ENCODE results near the gene SEMA6D. TPM values are rescaled to one million over a fixed set of nuclear protein-coding genes. Genes with fewer than 3 reads are reported as not detected.
A peak's percentile ranks its signal among the peaks of the same experiment; 100 is the strongest.
"Not testable (repeated sequence)": the region's sequence is repeated elsewhere in the genome, so short reads cannot be mapped to it uniquely, and the experiment has no call there.

SEMA6D gene
- total RNA-seq, 1 experiment from 2014 or later = 1.3 TPM

DNA sequence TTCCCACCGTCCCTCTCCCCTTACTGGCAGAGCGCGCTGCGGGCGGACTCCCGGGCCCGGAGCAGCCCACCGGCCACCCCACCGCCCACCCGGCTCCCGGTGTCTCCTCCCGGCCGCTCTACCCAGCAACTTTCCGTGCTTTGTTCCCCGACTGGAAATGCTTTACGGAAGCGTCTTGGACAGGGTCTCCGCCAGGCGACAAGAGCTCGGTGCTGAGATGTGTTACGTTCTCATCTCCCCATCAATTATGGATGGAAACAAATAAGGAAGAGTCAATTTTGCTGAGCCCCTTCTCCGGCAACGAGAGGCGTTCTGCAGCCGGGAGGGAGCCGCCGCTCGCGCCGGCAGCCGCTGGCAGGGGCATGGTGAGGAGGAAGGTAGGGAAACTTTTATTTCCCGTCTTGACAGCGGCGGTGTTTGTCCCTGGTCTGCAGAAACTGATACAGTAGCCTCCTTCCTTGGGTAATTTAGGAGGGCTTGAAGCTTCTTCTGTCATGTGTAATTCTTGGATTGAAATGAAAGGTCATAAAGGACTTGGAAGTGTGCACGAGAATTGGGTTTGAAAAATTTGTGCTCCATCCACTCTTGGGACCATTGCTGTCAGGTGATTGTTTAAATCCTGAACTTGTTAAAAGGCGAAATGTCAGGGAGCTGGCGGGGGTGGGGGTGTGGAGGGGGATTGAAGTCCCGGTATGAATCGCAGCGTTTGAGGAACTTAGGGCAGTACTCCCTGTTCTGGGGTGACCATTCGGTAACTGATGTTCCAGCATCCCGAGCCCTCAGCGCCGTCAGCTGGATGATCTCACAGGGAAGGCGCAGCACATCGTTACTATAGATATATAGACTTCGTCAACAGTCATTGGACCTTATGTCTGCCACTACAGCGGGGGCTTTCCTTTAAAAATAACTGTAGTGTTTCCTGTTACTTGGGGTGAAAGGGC lies 1.5 kb downstream of the SEMA6D start:
- DNase-seq (ENCODE audit: low read depth) = no peak

DNA sequence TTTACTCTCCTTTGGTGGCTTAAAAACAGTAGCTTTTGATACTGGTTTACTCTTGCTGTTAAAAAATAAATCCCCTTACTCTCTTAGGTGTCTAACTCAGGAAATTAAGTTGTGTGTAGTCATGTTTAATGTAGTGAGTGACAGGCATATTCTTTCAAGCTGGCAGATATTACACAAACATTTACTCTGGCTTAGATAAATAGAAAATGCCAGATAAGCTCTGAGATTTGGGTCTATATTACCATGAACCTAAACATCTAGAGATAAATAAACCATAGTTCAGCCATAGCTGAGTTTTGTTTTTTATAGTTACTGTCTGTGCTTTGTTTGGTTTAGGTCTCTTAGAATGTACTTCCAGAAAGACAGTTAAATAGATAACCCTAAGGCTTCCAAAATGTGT lies 2.4 kb downstream of the SEMA6D start:
- no peak for DNase-seq (ENCODE audit: low read depth)

DNA sequence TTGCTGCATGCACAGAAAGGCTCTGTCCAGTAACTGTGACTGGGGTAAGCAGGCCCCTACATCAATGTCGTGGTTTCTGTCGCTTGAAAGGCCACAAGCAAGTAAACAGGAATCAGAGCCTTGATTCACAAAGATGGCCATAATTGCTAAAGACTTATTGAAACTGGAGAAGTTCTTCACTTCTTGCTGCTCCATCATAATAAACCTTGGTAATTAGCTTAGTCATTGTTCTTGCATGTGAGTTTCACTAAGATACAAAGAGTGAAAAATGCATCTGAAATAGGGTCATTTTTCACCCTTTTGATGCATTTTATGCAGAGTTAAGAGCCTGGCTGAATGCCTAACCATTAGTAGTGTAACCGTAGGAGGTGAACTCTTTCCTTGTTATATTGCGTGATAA lies 3.2 kb downstream of the SEMA6D start:
- peak; percentile 7 for DNase-seq (ENCODE audit: low read depth)

GRCh38 chr15:47721676-47722075 lies 4.4 kb downstream of the SEMA6D start:
- DNase-seq (ENCODE audit: low read depth) = no peak

GRCh38 chr15:47724346-47724745 lies 7.0 kb downstream of the SEMA6D start:
- DNase-seq (ENCODE audit: low read depth) = no peak

DNA sequence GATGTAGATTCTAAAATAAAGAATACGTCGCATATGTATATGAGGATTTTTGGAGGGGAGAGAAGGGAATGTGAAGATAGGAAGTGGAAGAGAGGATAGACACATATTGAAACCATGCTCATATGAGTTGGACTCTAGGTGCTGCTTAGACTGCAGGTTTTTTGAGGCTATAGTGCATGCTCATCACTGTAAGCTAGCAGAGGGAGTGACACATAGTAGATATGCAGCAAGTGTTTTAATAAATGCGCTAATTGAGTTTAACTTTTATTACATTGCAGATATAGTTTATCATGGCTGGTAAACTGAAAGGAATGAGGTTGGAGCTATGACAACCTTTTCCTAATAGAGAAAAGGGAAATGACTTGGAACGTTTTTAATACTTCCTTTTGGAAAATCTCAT lies 7.7 kb downstream of the SEMA6D start:
- DNase-seq (ENCODE audit: low read depth) = no peak

- DNase-seq (ENCODE audit: low read depth) = no peak
Observed at GRCh38 chr15:47725906-47726305, 8.6 kb downstream of the SEMA6D start.

GRCh38 chr15:47726399-47726823 lies 9.1 kb downstream of the SEMA6D start:
- DNase-seq (ENCODE audit: low read depth) = no peak

DNA sequence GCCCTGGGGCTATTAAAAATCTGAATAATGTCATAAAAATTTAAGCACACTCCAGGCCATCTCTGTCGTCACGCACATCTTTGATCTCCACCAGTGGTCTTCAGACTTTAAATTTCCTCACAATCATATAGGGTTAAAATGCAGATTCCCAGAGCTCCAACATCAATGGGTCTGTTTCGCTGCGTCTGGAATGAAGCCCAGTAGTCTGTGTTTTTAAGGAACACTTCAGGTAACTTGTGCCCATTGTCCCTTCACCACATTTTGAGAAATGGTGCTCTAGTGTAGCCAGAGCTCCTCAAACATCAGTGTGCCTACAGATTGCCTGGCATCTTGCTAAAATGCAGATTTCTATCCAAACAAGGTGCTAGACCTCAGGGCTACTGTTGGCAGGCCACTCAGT lies 9.8 kb downstream of the SEMA6D start:
- DNase-seq (ENCODE audit: low read depth) = no peak

GRCh38 chr15:47727676-47728075 lies 10.4 kb downstream of the SEMA6D start:
- DNase-seq (ENCODE audit: low read depth) = peak; percentile 41

DNA sequence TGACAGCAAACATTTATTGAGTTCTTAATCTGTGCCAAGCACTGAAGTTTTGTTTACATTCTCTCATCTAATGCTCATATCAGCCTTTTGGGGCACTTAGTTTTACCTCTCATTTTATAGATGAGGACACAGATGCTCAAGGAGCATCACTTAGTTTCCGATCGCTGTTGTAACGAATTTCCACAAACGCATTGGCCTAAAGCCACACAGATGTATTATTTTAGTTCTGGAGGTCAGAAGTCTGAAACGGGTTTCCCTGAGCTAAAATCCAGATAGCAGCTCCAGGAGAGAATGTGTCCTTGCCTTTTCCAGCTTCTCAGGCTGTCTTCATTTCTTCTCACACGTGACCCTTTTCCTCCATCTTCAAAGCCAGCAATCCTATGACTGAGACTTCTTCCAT lies 11.1 kb downstream of the SEMA6D start:
- DNase-seq (ENCODE audit: low read depth) = no peak

DNA sequence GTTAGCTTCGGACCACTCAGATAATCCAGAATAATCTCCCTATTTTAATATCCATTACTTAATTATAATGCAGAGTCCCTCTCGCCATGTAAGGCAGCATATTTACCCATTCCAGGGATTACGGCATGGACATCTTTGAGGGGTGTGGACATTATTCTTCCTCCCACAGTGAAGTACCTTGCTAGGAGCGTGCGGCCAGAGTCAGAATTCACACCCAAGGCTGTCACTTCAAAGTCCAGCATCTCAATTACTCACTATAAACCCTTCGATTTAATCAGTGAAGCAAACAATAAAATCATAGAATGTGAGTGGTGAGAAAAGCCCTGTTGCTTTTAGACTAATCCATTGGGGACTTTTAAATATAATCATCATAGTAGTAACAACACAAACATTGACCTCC lies 11.6 kb downstream of the SEMA6D start:
- DNase-seq (ENCODE audit: low read depth) = no peak

DNA sequence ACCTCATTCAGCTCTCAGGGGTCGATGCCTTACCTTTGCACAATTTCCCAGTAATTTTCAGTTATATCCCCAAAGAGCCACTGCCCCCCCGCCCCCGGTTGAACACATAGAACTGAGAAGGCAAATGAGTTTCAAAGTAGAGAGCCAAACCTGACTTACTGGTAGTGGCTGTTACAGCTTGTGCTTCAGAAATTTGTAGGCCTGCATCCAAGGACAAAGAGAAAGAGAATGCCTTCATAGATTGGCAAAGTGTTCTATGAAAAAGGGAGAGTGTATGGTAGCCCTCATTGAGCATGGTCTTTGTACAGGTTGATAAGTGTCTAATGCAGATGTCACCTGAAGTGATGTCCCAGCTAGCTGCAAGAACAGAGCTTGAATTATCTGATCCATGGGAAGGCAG lies 13.9 kb downstream of the SEMA6D start:
- no peak for DNase-seq (ENCODE audit: low read depth)

- DNase-seq (ENCODE audit: low read depth) = no peak
Observed at GRCh38 chr15:47732248-47732647, 14.9 kb downstream of the SEMA6D start.

DNA sequence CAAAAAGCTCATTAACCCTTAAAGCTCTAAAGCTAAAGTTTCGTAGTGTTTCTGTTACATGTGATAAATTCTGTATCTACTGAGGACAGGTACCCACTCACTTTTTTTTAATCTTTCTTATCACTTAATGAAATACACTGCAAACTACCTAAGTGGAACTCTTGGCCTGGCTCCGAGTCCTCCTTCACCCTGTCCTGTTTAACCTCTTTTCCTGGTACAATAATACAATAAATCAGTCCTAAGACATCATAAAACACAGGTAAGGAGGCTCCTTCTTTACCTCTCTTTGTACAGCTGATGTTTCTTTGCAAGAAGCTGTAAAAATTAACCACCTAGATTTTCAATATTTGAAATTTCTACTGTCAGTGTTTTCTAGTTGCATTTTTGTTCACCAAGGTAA lies 15.8 kb downstream of the SEMA6D start:
- DNase-seq (ENCODE audit: low read depth) = no peak

- DNase-seq (ENCODE audit: low read depth) = no peak
Observed at GRCh38 chr15:47736143-47736786, 19.0 kb downstream of the SEMA6D start.

DNA sequence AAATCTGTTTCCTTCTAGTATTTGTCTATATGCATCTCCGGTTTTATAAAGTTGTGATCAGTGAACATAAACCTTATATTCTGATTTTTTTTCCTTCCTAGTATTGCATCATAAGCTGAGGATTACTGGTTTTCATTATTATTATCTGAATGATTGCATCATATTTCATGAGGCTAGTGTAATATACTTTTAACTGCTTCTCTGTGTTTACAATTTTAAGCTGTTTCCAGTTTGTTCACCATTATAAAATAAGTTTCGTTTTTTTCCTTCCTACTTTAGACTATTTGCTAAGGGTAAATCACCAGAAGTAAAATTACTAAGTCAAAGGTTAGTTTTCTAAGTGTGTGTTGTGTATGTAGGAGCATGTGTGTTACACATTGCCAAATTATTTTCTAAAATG lies 20.2 kb downstream of the SEMA6D start:
- no peak for DNase-seq (ENCODE audit: low read depth)

- DNase-seq (ENCODE audit: low read depth) = not testable (repeated sequence)
Observed at GRCh38 chr15:47738144-47738825, 21.0 kb downstream of the SEMA6D start.

GRCh38 chr15:47741082-47741481 lies 23.8 kb downstream of the SEMA6D start:
- DNase-seq (ENCODE audit: low read depth) = no peak

DNA sequence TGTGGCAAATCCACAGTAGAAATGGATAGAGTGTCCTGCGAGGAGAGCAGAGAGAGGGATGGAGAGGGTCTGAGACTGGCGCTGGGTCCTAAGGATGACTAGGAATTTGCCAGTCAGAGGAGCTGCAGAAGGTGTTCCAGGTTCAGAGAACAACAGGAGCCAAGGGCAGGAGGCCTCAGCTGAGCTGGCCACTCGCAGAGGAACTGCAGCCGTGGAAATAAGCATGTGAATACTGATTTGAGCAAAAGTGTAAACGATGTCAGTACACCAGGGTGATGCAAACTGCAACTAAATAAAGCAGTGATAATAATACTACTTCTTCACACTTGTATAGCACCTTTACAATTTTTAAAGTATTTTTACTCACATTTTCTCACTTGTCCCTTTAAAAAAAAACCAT lies 24.6 kb downstream of the SEMA6D start:
- no peak for DNase-seq (ENCODE audit: low read depth)

GRCh38 chr15:47742334-47742733 lies 25.0 kb downstream of the SEMA6D start:
- no peak for DNase-seq (ENCODE audit: low read depth)

DNA sequence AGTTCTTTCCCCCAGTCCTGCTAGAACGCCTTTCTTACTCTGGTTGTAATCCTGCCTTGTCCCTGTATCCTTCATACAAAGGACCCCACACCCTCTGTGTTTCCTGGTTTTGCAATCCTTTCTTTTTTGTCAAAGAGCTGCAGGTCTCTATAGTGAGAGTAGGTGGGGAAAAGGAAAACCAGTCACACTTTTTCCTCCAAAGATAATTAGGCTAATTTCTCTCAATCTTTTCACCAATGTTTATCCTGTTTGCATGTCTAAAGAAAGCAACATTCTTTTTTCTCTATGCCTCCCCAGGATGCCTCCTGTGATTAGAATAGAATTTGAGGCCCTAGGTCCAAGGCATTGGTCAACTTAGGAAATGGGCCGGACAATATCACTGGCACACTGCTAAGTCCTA lies 25.4 kb downstream of the SEMA6D start:
- DNase-seq (ENCODE audit: low read depth) = no peak

GRCh38 chr15:47743385-47743784 lies 26.1 kb downstream of the SEMA6D start:
- no peak for DNase-seq (ENCODE audit: low read depth)

Measured in M059J (cell line).